ENCODE measurements around the gene DCLK1.

DCLK1 gene

DNA sequence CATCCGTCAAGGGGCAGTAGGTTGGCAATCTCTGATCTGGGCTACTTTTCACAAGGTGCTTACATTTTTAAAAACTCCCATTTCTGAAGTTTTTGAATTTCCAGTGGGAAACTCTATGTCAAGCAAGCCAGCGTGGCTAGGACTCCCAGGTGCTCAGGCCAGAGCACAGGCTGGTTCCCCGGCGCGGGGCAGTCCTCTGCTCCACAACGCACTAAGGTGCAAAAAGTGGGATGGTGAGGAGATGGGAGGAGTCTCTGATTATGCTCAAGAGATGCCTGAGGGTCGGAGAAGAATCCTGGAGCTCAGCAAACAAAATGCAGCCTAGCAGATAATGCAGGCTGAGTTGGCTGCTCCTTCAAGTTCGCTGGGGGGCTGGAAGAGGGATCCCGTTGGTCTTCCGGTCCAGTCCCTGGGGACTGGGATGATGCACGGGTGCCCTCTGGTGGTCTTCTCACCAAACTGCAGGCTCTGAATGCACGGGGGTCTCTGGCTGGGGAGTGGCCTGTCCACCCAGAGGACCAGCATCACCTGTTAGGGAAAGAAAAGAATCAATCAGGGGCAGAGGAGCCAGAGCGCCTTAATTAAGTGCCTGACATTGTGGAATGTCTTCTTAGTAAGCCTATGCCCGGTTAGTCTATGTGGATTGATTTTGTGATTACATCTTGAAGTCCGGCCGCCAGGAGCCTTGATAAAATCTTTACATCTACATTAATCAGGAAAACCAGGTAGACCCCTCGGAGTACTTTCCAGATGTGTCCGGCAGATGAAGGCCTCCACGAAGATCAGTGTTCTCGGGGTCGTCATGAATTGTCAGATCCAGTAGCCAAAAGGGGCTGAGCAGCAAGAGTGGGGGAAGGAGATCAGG is 410.3 kb downstream of the DCLK1 start:
- Histone ChIP-seq H3K36me3 (ENCODE audit: low read depth) (no peaks in the 10 kb centered on the region), H3K9me3 (ENCODE audit: severe bottlenecking) (no peaks in the 10 kb centered on the region), H3K27me3 (ENCODE audit: insufficient read depth, poor library complexity, severe bottlenecking) (no peaks in the 10 kb centered on the region), H3K4me1 (ENCODE audit: insufficient read depth, poor library complexity, severe bottlenecking) (no peaks in the 10 kb centered on the region), H3K27ac (ENCODE audit: poor library complexity, severe bottlenecking) (no peak overlapping the region), H3K4me3 (ENCODE audit: severe bottlenecking) (no peak overlapping the region)
- ATAC-seq (ENCODE audit: low read depth), result peak; percentile 54; the same call in 1 of the 3 replicates
- TF ChIP-seq, protein P1, sequence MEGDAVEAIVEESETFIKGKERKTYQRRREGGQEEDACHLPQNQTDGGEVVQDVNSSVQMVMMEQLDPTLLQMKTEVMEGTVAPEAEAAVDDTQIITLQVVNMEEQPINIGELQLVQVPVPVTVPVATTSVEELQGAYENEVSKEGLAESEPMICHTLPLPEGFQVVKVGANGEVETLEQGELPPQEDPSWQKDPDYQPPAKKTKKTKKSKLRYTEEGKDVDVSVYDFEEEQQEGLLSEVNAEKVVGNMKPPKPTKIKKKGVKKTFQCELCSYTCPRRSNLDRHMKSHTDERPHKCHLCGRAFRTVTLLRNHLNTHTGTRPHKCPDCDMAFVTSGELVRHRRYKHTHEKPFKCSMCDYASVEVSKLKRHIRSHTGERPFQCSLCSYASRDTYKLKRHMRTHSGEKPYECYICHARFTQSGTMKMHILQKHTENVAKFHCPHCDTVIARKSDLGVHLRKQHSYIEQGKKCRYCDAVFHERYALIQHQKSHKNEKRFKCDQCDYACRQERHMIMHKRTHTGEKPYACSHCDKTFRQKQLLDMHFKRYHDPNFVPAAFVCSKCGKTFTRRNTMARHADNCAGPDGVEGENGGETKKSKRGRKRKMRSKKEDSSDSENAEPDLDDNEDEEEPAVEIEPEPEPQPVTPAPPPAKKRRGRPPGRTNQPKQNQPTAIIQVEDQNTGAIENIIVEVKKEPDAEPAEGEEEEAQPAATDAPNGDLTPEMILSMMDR (IDR thresholded peaks at IDR 0.05; ENCODE audit: poor library complexity, severe bottlenecking), result peak; percentile 90
- DNase-seq (ENCODE audit: low spot score), result no peak

- TF ChIP-seq, protein P1 (IDR thresholded peaks at IDR 0.05; ENCODE audit: poor library complexity, severe bottlenecking), result no peak
- H3K36me3 ChIP-seq (ENCODE audit: low read depth), result no peaks in the 10 kb centered on the region
Measured at GRCh38 chr13:35720290-35720689, 410.9 kb downstream of the DCLK1 start.

More at GRCh38 chr13:35720290-35720689, 410.9 kb downstream of the DCLK1 start:
- ATAC-seq (ENCODE audit: low read depth) (peak; percentile 77; the same call in 2 of the 3 replicates), DNase-seq (ENCODE audit: low spot score) (no peak)
- Histone ChIP-seq H3K9me3 (ENCODE audit: severe bottlenecking) (no peaks in the 10 kb centered on the region), H3K27me3 (ENCODE audit: insufficient read depth, poor library complexity, severe bottlenecking) (no peaks in the 10 kb centered on the region), H3K27ac (ENCODE audit: poor library complexity, severe bottlenecking) (no peak overlapping the region), H3K4me1 (ENCODE audit: insufficient read depth, poor library complexity, severe bottlenecking) (no peaks in the 10 kb centered on the region), H3K4me3 (ENCODE audit: severe bottlenecking) (no peak overlapping the region)
